CD4-positive, alpha-beta T cell treated with Interleukin-17A for 1 hour (primary cell): Measurements from ENCODE around the gene MPPED2.

Experiments
- DNase-seq: peaks from one replicate; pipeline ENCODE4 v3.0.0-alpha.2; 2020

The MPPED2 gene

DNA sequence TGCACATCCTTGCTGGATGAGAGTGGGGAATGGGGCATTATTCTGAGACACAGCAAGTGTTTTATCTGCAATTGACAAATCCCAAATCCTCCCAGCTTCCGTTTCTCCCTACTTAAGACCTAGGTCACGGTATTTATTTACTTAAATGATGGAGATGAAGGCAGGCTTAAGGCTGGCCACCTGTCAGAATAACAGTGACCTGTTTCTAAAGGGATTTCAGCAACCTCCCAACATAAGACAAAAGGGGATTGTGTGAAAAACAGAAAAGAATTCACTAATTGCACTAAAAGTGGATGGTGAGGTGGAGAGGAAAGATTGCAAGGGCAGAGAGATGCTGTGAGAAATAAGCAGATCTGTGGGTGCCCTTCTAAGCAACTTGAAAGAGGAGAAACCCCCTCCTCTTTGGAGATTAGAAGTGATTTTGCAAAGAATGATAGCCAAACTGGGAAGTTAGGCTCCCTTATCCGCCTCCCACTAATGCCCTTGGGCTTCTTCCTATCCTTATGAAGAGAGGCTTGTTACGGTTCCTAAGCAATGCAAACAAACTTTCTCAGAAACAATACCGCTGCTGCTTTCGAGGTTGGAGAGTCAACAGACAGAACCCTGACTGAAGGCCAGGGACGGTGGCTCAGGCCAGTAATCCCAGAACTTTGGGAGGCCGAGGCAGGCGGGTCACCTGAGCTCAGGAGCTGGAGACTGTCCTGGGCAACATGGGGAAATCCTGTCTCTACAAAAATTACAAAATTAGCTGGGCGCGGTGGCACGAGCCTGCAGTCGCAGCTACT is 179.0 kb downstream of the MPPED2 start:
- DNase-seq: no peak

DNA sequence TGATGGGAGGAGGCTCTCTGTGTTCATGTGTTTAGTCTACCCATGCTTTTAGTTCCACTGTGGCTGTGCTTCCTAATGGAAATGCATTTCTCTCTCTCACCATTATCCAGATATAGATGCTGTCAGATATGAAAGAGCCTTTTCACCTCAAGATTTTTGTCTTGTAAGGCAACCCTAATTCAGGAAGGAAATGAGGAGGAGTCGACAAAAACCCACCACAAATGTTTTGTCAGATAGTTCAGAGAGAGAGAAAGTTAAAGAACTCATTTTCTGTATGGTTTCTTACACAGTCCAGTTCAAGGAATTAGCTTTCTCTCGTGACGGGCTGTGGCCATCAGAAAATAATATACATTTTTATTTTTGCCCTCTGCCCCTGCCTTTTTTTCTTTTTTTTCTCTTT is 180.8 kb downstream of the MPPED2 start:
- no peak for DNase-seq

- DNase-seq: no peak
Measured at GRCh38 chr11:30404136-30404535, 182.0 kb downstream of the MPPED2 start.

- DNase-seq: no peak
Measured at GRCh38 chr11:30395751-30396150, 190.4 kb downstream of the MPPED2 start.

- no peak for DNase-seq
Measured at GRCh38 chr11:30393012-30393411, 193.1 kb downstream of the MPPED2 start.

GRCh38 chr11:30392221-30392784 is 193.8 kb downstream of the MPPED2 start:
- no peak for DNase-seq

- no peak for DNase-seq
Measured at GRCh38 chr11:30388957-30389356, 197.2 kb downstream of the MPPED2 start.

DNA sequence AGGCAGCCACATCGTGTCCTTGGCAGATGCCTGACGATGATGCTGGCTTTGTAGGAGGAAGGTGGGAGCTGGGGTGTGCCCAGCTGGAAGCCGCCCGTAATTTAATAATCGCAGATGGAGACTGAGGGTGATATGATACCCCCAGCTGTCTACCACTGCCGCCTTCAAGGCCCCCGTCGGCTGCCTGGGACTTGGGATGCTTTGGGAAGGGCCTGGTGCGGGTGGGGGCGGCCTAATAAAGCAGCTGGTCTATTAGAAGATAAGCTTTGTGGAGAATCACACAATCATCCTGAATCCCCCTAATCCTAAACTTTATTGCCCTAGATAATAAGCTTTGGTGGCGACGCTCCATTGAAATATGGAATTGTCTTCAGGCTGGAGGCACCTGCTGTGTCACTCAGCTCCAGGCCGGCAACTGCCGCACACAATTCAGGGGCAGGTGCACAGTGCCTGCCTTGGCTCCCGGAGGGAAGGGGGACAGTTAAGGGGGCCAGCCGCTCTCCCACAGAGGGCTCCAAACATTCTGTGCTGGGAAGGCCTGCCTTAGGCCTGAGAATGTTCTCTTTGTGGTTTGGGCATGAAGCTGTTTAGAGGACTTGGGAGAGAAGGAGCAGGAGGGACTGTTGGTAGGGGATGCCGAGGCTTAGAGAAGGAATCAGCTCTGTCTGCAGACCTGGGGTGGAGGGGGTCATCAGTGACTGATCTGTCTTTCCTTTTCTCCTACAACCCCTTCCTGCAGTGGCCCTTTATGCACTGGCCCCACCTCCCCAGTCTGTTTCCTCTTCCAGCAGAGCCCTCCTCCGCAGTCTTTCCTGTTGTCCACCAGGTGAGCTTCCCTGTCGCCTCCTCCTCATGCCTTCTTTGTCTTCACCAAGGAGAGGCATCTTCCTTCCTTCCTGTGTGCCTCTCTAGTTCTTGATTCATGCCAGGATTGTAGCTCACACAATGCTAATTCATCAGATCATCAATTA is 198.0 kb downstream of the MPPED2 start:
- no peak for DNase-seq

- no peak for DNase-seq
Measured at GRCh38 chr11:30381879-30382278, 204.3 kb downstream of the MPPED2 start.

DNA sequence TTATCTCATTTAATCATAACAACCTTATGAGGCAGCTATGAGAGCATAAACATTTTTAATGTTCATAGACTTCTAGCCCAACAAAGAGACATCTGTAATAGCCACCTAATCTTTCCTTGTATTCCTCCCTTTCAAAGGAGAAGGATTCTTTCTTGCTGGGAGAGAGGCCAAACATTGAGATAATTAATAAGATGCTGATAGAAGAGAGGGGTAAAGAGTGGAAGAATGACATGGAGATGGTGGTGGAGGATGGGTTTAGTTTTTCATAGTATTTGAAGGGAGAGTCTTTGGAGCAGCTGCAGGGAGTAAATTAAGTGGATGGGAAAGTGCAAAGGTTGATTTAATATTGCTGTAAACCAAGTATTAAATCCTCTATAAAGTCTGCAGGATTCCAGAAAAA is 205.3 kb downstream of the MPPED2 start:
- DNase-seq: no peak

- no peak for DNase-seq
Measured at GRCh38 chr11:30377347-30377746, 208.8 kb downstream of the MPPED2 start.

- DNase-seq: no peak
Measured at GRCh38 chr11:30370164-30370563, 216.0 kb downstream of the MPPED2 start.

GRCh38 chr11:30368394-30368793 is 217.8 kb downstream of the MPPED2 start:
- no peak for DNase-seq

DNA sequence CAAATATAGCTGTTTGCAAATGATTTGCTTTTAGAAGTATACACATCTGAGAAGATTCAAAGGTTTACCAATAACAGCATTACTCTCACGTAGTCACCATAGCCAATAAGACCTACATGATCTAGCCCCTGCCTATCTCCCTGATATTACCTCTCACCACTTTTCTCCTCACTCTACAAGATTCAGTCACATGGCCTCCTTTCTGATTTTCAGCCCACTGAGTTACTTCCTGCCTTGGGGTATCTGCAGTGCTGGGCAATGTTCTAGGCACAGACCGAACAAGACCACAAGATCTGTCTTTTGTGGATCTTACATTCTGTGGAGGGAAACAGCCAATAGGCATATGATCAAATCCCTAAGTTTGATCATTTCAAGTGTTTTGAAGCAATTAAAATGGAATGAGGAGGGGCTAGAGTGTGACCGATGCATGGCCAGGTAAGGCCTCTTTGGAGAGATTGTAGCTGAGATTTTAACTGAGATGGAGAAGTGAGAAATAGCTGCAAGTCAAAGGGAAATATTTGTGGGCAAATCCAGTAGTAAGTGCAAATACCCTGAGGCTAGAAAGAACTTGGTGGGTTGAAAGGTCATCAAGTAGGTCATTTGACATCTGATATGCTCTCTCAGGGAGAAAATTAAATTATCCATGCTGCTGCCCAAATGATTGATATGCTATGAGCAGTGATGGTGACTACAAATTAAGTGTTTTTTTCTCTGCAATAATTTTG is 220.2 kb downstream of the MPPED2 start:
- no peak for DNase-seq

DNA sequence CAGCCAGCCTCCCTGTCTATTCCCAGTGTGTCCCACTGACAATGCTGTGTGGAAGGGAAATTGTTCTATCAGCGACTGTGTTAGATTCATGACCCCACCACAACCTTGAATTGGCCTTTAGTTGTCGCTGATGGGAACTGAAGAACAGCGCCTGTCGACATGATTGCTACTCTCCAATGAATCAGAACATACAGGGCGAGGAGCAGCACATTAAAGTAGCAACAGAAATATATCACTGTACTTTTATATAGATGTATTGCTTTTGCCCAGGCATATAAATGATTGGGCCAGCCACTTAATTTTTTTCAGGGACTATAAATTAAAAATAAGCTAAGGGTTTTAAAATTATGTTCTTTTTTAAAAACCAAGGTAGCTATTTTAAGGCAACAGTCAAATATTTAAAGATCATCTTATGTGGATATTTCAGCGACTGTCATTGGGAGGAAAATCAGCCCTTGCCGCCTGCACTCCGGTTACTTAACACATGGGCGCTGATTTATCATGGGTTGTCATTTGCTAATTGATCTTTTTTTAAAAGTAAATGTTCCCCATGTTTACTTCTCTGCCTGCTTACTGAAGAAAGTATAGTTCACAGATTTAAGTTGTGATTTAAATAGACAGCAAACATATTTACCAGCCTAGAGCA is 221.2 kb downstream of the MPPED2 start:
- no peak for DNase-seq

- DNase-seq: no peak
Measured at GRCh38 chr11:30364139-30364836, 221.9 kb downstream of the MPPED2 start.

DNA sequence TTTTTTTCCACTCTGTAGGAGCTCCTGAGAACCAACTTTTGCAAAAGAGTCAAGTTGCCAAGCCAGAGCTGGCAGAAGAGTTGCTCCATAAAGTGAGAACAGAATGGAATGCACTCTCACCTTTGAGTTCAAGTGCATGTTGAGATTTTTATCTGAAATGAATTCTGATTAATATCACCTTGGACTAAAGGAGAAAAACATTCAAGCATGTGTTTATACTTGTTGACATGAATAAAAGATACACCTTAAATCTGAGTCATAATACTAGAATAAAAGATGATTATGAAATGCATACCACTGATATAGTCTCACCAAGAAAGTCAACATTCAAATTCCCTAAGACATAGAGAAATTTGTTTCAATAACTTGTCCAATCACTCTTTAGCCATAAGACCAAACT is 225.4 kb downstream of the MPPED2 start:
- DNase-seq: no peak
